CD4-positive, alpha-beta T cell (primary cell): ENCODE data around the gene KRT83. TPM values are rescaled to one million over a fixed set of nuclear protein-coding genes. Genes with fewer than 3 reads are reported as not detected.

Source experiments
- ATAC-seq: fragments of 200-7000 bp; cut with Tn5 transposase; one replicate; pipeline ENCODE4 v1.10.0; 2022; ENCODE audit warnings: mild to moderate bottlenecking; ENCODE audit not compliant: poor library complexity
- CTCF ChIA-PET: fragments of 350-600 bp; sonication (Branson Sonifier 250); formaldehyde crosslinking; loops from one replicate; lab custom pipeline; 2021; ENCODE audit warnings: antibody characterized with exemption, inconsistent platforms; lab: Charles Lee
- POLR2A ChIA-PET: fragments of 350-600 bp; sonication (Branson Sonifier 250); formaldehyde crosslinking; loops from one replicate; lab custom pipeline; 2021; ENCODE audit warnings: antibody characterized with exemption, inconsistent platforms; lab: Charles Lee
- DNase-seq, 14 experiments: peaks; one replicate each; pipeline ENCODE4 v3.0.0-alpha.2; 2013 to 2020; ENCODE audit warnings: mixed read lengths in 2 of 14
- H3K27ac ChIP-seq, 2 donors: one replicate each; pipeline versions ENCODE4 v1.5.1 to v1.7.0; 2013; ENCODE audit warnings: low read length in 2 of 2, low read depth in 1 of 2, mild to moderate bottlenecking in 1 of 2
- H3K27me3 ChIP-seq, 2 experiments: 1 replicate in 1 of 2; 2 replicates in 1 of 2; pipeline versions ENCODE4 v1.6.1 to v1.7.0; 2013; ENCODE audit warnings: low read length in 2 of 2, control low read depth in 1 of 2, mild to moderate bottlenecking in 1 of 2, moderate library complexity in 1 of 2; ENCODE audit not compliant: insufficient read depth in 2 of 2, control insufficient read depth in 1 of 2
- H3K36me3 ChIP-seq: one replicate; pipeline ENCODE4 v1.6.1; 2013; ENCODE audit warnings: low read length, control low read depth; ENCODE audit not compliant: insufficient read depth
- H3K4me1 ChIP-seq: one replicate; pipeline ENCODE4 v1.6.1; 2013; ENCODE audit warnings: low read length, control low read depth; ENCODE audit not compliant: insufficient read depth
- H3K4me3 ChIP-seq: one replicate; pipeline ENCODE4 v1.5.1; 2013; ENCODE audit warnings: mild to moderate bottlenecking, low read length, moderate library complexity
- H3K9me3 ChIP-seq, 2 experiments: 1 replicate in 1 of 2; 2 replicates in 1 of 2; pipeline versions ENCODE4 v1.6.1 to v1.7.0; 2013; ENCODE audit warnings: low read length in 2 of 2, mild to moderate bottlenecking in 2 of 2, control low read depth in 1 of 2, moderate library complexity in 1 of 2; ENCODE audit not compliant: control insufficient read depth in 1 of 2, insufficient read depth in 1 of 2
- H3K27ac Mint-ChIP-seq: one replicate; pipeline ENCODE4 v1.8.0; 2020; ENCODE audit warnings: mixed read lengths
- H3K27me3 Mint-ChIP-seq: one replicate; pipeline ENCODE4 v1.8.0; 2021; ENCODE audit warnings: mixed read lengths
- H3K36me3 Mint-ChIP-seq: one replicate; pipeline ENCODE4 v1.8.0; 2021; ENCODE audit warnings: low read depth, mixed read lengths
- H3K4me1 Mint-ChIP-seq: one replicate; pipeline ENCODE4 v1.8.0; 2021; ENCODE audit warnings: low read depth, mixed read lengths
- H3K4me3 Mint-ChIP-seq: one replicate; pipeline ENCODE4 v1.8.0; 2020; ENCODE audit warnings: mild to moderate bottlenecking, mixed read lengths
- H3K9me3 Mint-ChIP-seq: one replicate; pipeline ENCODE4 v1.8.0; 2020; ENCODE audit warnings: mixed read lengths
- intact Hi-C, 2 experiments: fragments of 100-400 bp; cut with DNase I in 1 of 2; cut with micrococcal nuclease in 1 of 2; formaldehyde crosslinking; loops; one replicate each; pipeline versions ENCODE4 v1.15.1 to v1.9.0; 2023 to 2025; cut with DNase I, micrococcal nuclease
- total RNA-seq, 174 experiments: library from RNA in 2 of 174; stranded (reverse) in 2 of 174; gene quantifications; one replicate each; pipeline ENCODE4 v1.2.3 and lab custom pipeline; 2021 to 2026
- TF ChIP-seq, protein P1 (sequence below): fragments of 200-600 bp; IDR thresholded peaks from one replicate; pipeline ENCODE4 v1.8.0; 2022; ENCODE audit warnings: antibody characterized with exemption, mild to moderate bottlenecking

Gene KRT83
- total RNA-seq, 2 experiments from 2014 or later: not detected

- no peaks in the 10 kb centered on the region for H3K9me3 Mint-ChIP-seq
- no peaks in the 10 kb centered on the region for H3K36me3 Mint-ChIP-seq
- no peaks in the 10 kb centered on the region for H3K4me1 Mint-ChIP-seq
- peaks cover 25% of the 10 kb centered on the region for H3K27me3 Mint-ChIP-seq
- H3K27ac ChIP-seq: no peak overlapping the region
- no peaks in the 10 kb centered on the region for H3K4me1 ChIP-seq
- intact Hi-C loops: no loop called here
- H3K27me3 ChIP-seq: peaks cover 0 to 14% of the 10 kb centered on the region in 2 experiments
- no peak for ATAC-seq
- no peak overlapping the region for H3K4me3 Mint-ChIP-seq
- no peak overlapping the region for H3K4me3 ChIP-seq
- H3K9me3 ChIP-seq: no peaks in the 10 kb centered on the region
- ChIA-PET CTCF (no interaction called here), POLR2A (no interaction called here)
- no peak for DNase-seq
- no peak overlapping the region for H3K27ac Mint-ChIP-seq
- TF ChIP-seq, protein P1, sequence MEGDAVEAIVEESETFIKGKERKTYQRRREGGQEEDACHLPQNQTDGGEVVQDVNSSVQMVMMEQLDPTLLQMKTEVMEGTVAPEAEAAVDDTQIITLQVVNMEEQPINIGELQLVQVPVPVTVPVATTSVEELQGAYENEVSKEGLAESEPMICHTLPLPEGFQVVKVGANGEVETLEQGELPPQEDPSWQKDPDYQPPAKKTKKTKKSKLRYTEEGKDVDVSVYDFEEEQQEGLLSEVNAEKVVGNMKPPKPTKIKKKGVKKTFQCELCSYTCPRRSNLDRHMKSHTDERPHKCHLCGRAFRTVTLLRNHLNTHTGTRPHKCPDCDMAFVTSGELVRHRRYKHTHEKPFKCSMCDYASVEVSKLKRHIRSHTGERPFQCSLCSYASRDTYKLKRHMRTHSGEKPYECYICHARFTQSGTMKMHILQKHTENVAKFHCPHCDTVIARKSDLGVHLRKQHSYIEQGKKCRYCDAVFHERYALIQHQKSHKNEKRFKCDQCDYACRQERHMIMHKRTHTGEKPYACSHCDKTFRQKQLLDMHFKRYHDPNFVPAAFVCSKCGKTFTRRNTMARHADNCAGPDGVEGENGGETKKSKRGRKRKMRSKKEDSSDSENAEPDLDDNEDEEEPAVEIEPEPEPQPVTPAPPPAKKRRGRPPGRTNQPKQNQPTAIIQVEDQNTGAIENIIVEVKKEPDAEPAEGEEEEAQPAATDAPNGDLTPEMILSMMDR: no peak
- no peaks in the 10 kb centered on the region for H3K36me3 ChIP-seq
Measured at GRCh38 chr12:52295663-52296062, 25.5 kb downstream of the KRT83 start.

- H3K27ac ChIP-seq: no peak overlapping the region
- H3K27me3 ChIP-seq: peaks cover 0 to 14% of the 10 kb centered on the region in 2 experiments
- ChIA-PET POLR2A (no interaction called here), CTCF (interaction anchor here (3.2 kb wide), 1 partner anchor 16 kb away, joined by 10 read pairs; no protein-coding TSS in a partner anchor)
- intact Hi-C loops: no loop called here
- Mint-ChIP-seq H3K36me3 (no peaks in the 10 kb centered on the region), H3K27ac (no peak overlapping the region), H3K27me3 (peaks cover 25% of the 10 kb centered on the region), H3K9me3 (no peaks in the 10 kb centered on the region), H3K4me3 (no peak overlapping the region), H3K4me1 (no peaks in the 10 kb centered on the region)
- no peaks in the 10 kb centered on the region for H3K36me3 ChIP-seq
- no peaks in the 10 kb centered on the region for H3K9me3 ChIP-seq
- ATAC-seq (no peak), DNase-seq (no peak)
- H3K4me1 ChIP-seq: no peaks in the 10 kb centered on the region
- TF ChIP-seq, protein P1: no peak
- no peak overlapping the region for H3K4me3 ChIP-seq
Measured at GRCh38 chr12:52294803-52295202, 26.4 kb downstream of the KRT83 start.

GRCh38 chr12:52293926-52294325, 27.3 kb downstream of the KRT83 start:
- Mint-ChIP-seq H3K4me3 (no peak overlapping the region), H3K27ac (no peak overlapping the region), H3K36me3 (no peaks in the 10 kb centered on the region), H3K4me1 (no peaks in the 10 kb centered on the region), H3K9me3 (no peaks in the 10 kb centered on the region), H3K27me3 (peaks cover 25% of the 10 kb centered on the region)
- intact Hi-C loops: no loop called here
- TF ChIP-seq, protein P1: no peak
- no peaks in the 10 kb centered on the region for H3K36me3 ChIP-seq
- H3K4me1 ChIP-seq: no peaks in the 10 kb centered on the region
- DNase-seq (no peak), ATAC-seq (no peak)
- no peak overlapping the region for H3K4me3 ChIP-seq
- POLR2A ChIA-PET: no interaction called here
- CTCF ChIA-PET: interaction anchor here (3.2 kb wide), 1 partner anchor 15 kb away, joined by 10 read pairs; no protein-coding TSS in a partner anchor
- H3K27me3 ChIP-seq: peaks cover 0 to 14% of the 10 kb centered on the region in 2 experiments
- no peaks in the 10 kb centered on the region for H3K9me3 ChIP-seq
- no peak overlapping the region for H3K27ac ChIP-seq
